Upper lobe of left lung (tissue), 6 donors: Measurements from ENCODE around the gene HPCAL1. TPM values are rescaled to one million over a fixed set of nuclear protein-coding genes. Genes with fewer than 3 reads are reported as not detected.

Experiments used
- ATAC-seq, 2 donors: fragments of 200-7000 bp; cut with Tn5 transposase; one replicate each; pipeline ENCODE4 v1.9.1; 2022; ENCODE audit warnings: mild to moderate bottlenecking in 2 of 2, moderate library complexity in 2 of 2; ENCODE audit not compliant: low FRiP score in 2 of 2
- DNase-seq, 2 donors: peaks; one replicate each; pipeline ENCODE4 v3.0.0-alpha.2; 2019 to 2020
- H3K27ac ChIP-seq, 4 donors: fragments of 200-600 bp; sonication (generic); one replicate each; pipeline ENCODE4 v1.5.1; 2016 to 2019
- H3K27me3 ChIP-seq, 4 donors: fragments of 200-600 bp; sonication (generic); one replicate each; pipeline ENCODE4 v1.5.1; 2017 to 2019
- H3K36me3 ChIP-seq, 4 donors: fragments of 200-600 bp; sonication (generic); one replicate each; pipeline ENCODE4 v1.5.1; 2016 to 2019
- H3K4me1 ChIP-seq, 4 donors: fragments of 200-600 bp; sonication (generic); one replicate each; pipeline ENCODE4 v1.5.1; 2018 to 2019
- H3K4me3 ChIP-seq, 4 donors: fragments of 200-600 bp; sonication (generic); one replicate each; pipeline ENCODE4 v1.5.1; 2017 to 2019; ENCODE audit warnings: mild to moderate bottlenecking in 2 of 4, moderate library complexity in 1 of 4
- H3K9me3 ChIP-seq, 4 donors: fragments of 200-600 bp; sonication (generic); one replicate each; pipeline ENCODE4 v1.5.1; 2018 to 2019
- CTCF ChIP-seq, 6 experiments: fragments of 450-650 bp in 4 of 6; fragments of 200-600 bp in 2 of 6; sonication (generic) in 2 of 6; IDR thresholded peaks; one replicate each; pipeline ENCODE4 v1.5.1; 2016 to 2019; ENCODE audit warnings: antibody characterized with exemption in 6 of 6
- EP300 ChIP-seq, 4 donors: sonication (generic); formaldehyde crosslinking; IDR thresholded peaks; one replicate each; pipeline ENCODE4 v1.5.1; 2017; ENCODE audit warnings: antibody characterized with exemption in 4 of 4, control low read depth in 2 of 4
- POLR2A ChIP-seq, 4 donors: fragments of 450-650 bp; IDR thresholded peaks; one replicate each; pipeline ENCODE4 v1.5.1; 2016 to 2017; ENCODE audit warnings: antibody characterized with exemption in 4 of 4, mild to moderate bottlenecking in 2 of 4
- POLR2AphosphoS5 ChIP-seq, 2 donors: sonication (generic); formaldehyde crosslinking; IDR thresholded peaks; one replicate each; pipeline ENCODE4 v1.5.1; 2017; ENCODE audit warnings: antibody characterized with exemption in 2 of 2
- WGBS, 2 donors: methylation state at CpG; one replicate each; pipeline ENCODE4 v1.1.5; 2017 to 2018; 5-methylcytosine and 5-hydroxymethylcytosine counted together
- total RNA-seq, 6 donors: library from RNA; depleted of rRNA in 4 of 6; stranded (reverse); fragments of >200 nt in 4 of 6; gene quantifications; one replicate each; pipeline versions ENCODE4 v1.1.0 to v1.2.1, GENCODE V29; 2016 to 2021
- donor health status: DM: no; HTN: no; CAD: no; lungs with moderate emphysema.
- donor health status: DM: no; HTN: yes; CAD: no; lungs with severe emphysema.

The HPCAL1 gene
- total RNA-seq, 6 donors from 2014 or later = 131 to 481 (median 261) TPM

- Histone ChIP-seq H3K9me3 (no peaks in the 10 kb centered on the region), H3K27ac (peak overlapping the region in 1 of 4 donors; percentile 42), H3K4me1 (peaks cover 15 to 57% (median 27%) of the 10 kb centered on the region in 4 donors), H3K4me3 (no peak overlapping the region), H3K36me3 (peaks cover 0 to 16% (median 9%) of the 10 kb centered on the region in 4 donors), H3K27me3 (no peaks in the 10 kb centered on the region)
- DNase-seq (no peak), ATAC-seq (no peak)
- TF ChIP-seq CTCF (IDR thresholded peaks at IDR 0.05) (no peak), POLR2A (IDR thresholded peaks at IDR 0.05) (no peak), POLR2AphosphoS5 (IDR thresholded peaks at IDR 0.05) (no peak), EP300 (IDR thresholded peaks at IDR 0.05) (no peak)
- WGBS, 2 donors = 93 to 97% methylated on average over 17 to 21 of the region's 21 CpGs
These were observed 57.1 kb downstream of the HPCAL1 start for GRCh38 chr2:10359731-10360329.

- peaks cover 0 to 15% (median 9%) of the 10 kb centered on the region in 4 donors for H3K36me3 ChIP-seq
- TF ChIP-seq POLR2A (IDR thresholded peaks at IDR 0.05) (no peak), POLR2AphosphoS5 (IDR thresholded peaks at IDR 0.05) (no peak), CTCF (IDR thresholded peaks at IDR 0.05) (no peak), EP300 (IDR thresholded peaks at IDR 0.05) (no peak)
- peaks cover 16 to 62% (median 29%) of the 10 kb centered on the region in 4 donors for H3K4me1 ChIP-seq
- H3K4me3 ChIP-seq = no peak overlapping the region
- DNase-seq (no peak), ATAC-seq (no peak)
- no peaks in the 10 kb centered on the region for H3K9me3 ChIP-seq
- peak overlapping the region in 3 of 4 donors; percentile 15 to 42 (median 22) for H3K27ac ChIP-seq
- 91 to 95% methylated on average over 8 of the region's 8 CpGs for WGBS, 2 donors
- no peaks in the 10 kb centered on the region for H3K27me3 ChIP-seq
These were observed 57.8 kb downstream of the HPCAL1 start for GRCh38 chr2:10360460-10360849.

GRCh38 chr2:10360850-10361588, 58.3 kb downstream of the HPCAL1 start:
- 73 to 76% methylated on average over 14 to 16 of the region's 16 CpGs for WGBS, 2 donors
- Histone ChIP-seq H3K4me1 (peaks cover 22 to 62% (median 34%) of the 10 kb centered on the region in 4 donors), H3K4me3 (no peak overlapping the region), H3K27me3 (no peaks in the 10 kb centered on the region), H3K27ac (peak overlapping the region in 3 of 4 donors; percentile 15 to 42 (median 22)), H3K36me3 (peaks cover 0 to 15% (median 9%) of the 10 kb centered on the region in 4 donors), H3K9me3 (no peaks in the 10 kb centered on the region)
- ATAC-seq (no peak), DNase-seq (no peak)
- TF ChIP-seq CTCF (IDR thresholded peaks at IDR 0.05) (no peak), POLR2AphosphoS5 (IDR thresholded peaks at IDR 0.05) (no peak), EP300 (IDR thresholded peaks at IDR 0.05) (no peak), POLR2A (IDR thresholded peaks at IDR 0.05) (no peak)

- no peaks in the 10 kb centered on the region for H3K27me3 ChIP-seq
- WGBS, 2 donors = 80 to 82% methylated on average over 7 to 14 of the region's 14 CpGs
- no peaks in the 10 kb centered on the region for H3K9me3 ChIP-seq
- peak overlapping the region in 3 of 4 donors; percentile 4 to 38 (median 10) for H3K27ac ChIP-seq
- ATAC-seq (no peak), DNase-seq (no peak)
- H3K4me1 ChIP-seq = peaks cover 23 to 59% (median 30%) of the 10 kb centered on the region in 4 donors
- no peak overlapping the region for H3K4me3 ChIP-seq
- H3K36me3 ChIP-seq = peaks cover 0 to 15% (median 9%) of the 10 kb centered on the region in 4 donors
- TF ChIP-seq CTCF (IDR thresholded peaks at IDR 0.05) (no peak), POLR2A (IDR thresholded peaks at IDR 0.05) (no peak), EP300 (IDR thresholded peaks at IDR 0.05) (no peak), POLR2AphosphoS5 (IDR thresholded peaks at IDR 0.05) (no peak)
These were observed 59.6 kb downstream of the HPCAL1 start for GRCh38 chr2:10362096-10362897.
